K562 (cell line): ENCODE results near the gene MCM5. TPM values are rescaled to one million over a fixed set of nuclear protein-coding genes. Genes with fewer than 3 reads are reported as not detected.
A peak's percentile ranks its signal among the peaks of the same experiment; 100 is the strongest.

Source experiments
- ATAC-seq: fragments of 200-7000 bp; cut with Tn5 transposase; 3 replicates; pipeline ENCODE4 v1.9.1; 2020; ENCODE audit warnings: moderate library complexity
- BruUV-seq: library from RNA; stranded (reverse); fragments of 400-500 nt; replicated peaks from 2 replicates; lab custom pipeline; 2021; lab: Mats Ljungman, UMichigan
- CTCF ChIA-PET: fragments of 300-600 bp; formaldehyde crosslinking; extraction: SDS; loops from one replicate; lab custom pipeline; 2021; ENCODE audit warnings: low intra/inter-chr PET ratio; lab: Yijun Ruan, JAX
- POLR2A ChIA-PET: fragments of 300-600, 350-650 bp; sonication (Branson Sonifier 250); formaldehyde crosslinking; extraction: SDS; loops from one replicate; lab custom pipeline; 2021; ENCODE audit warnings: antibody characterized with exemption, inconsistent platforms; lab: Yijun Ruan, JAX
- DNase-seq, 4 experiments: peaks; one replicate each; pipeline versions ENCODE4 v3.0.0 to v3.0.0-alpha.2; 2011 to 2018; ENCODE audit warnings: low spot score in 3 of 4, mixed read lengths in 3 of 4; ENCODE audit errors: extremely low read depth in 1 of 4
- FAIRE-seq: peaks from 2 replicates; lab custom pipeline; 2011; peaks lifted over from hg19 to GRCh38; lab: Jason Lieb, UNC
- H2AFZ ChIP-seq: 2 replicates; pipeline ENCODE4 v1.6.0; 2011; ENCODE audit warnings: low read depth, low read length, control low read depth, inconsistent platforms
- H3K27ac ChIP-seq: fragments of 200-600 bp; 3 replicates; pipeline ENCODE4 v1.8.0; 2011; ENCODE audit warnings: low read depth, mild to moderate bottlenecking, control low read depth, inconsistent platforms, low read length, moderate library complexity, mixed read lengths; ENCODE audit errors: extremely low read depth
- H3K27me3 ChIP-seq, 2 experiments: fragments of 300-600 bp in 1 of 2; 2 replicates in 1 of 2; 3 replicates in 1 of 2; pipeline versions ENCODE4 v1.6.0 to v1.8.0; 2011; ENCODE audit warnings: inconsistent platforms in 2 of 2, low read length in 2 of 2, mild to moderate bottlenecking in 1 of 2, mixed read lengths in 1 of 2, moderate library complexity in 1 of 2; ENCODE audit not compliant: control insufficient read depth in 2 of 2, insufficient read depth in 2 of 2
- H3K36me3 ChIP-seq: fragments of 300-600 bp; 3 replicates; pipeline ENCODE4 v1.8.0; 2011; ENCODE audit warnings: mild to moderate bottlenecking, low read length, inconsistent platforms; ENCODE audit not compliant: control insufficient read depth, insufficient read depth
- H3K4me1 ChIP-seq, 2 experiments: fragments of 200-600 bp in 1 of 2; replicated peaks in 1 of 2; 2 replicates in 1 of 2; 3 replicates in 1 of 2; pipeline versions ENCODE4 v1.5.1 to v1.8.0; 2011; ENCODE audit warnings: inconsistent platforms in 2 of 2, low read length in 2 of 2, mild to moderate bottlenecking in 1 of 2, mixed read lengths in 1 of 2, moderate library complexity in 1 of 2; ENCODE audit not compliant: control insufficient read depth in 2 of 2, insufficient read depth in 2 of 2
- H3K4me2 ChIP-seq: 2 replicates; pipeline ENCODE4 v1.6.1; 2011; ENCODE audit warnings: low read length, control low read depth, inconsistent platforms, mixed read lengths; ENCODE audit not compliant: insufficient read depth
- H3K4me3 ChIP-seq: fragments of 200-600 bp; sonication (generic), shearing (Covaris generic); 2 replicates; pipeline ENCODE4 v1.5.1; 2016; ENCODE audit warnings: control low read depth, inconsistent platforms
- H3K79me2 ChIP-seq: fragments of 200-600 bp; 3 replicates; pipeline ENCODE4 v1.8.0; 2011; ENCODE audit warnings: low read length, inconsistent platforms; ENCODE audit not compliant: control insufficient read depth, insufficient read depth
- H3K9ac ChIP-seq, 2 experiments: 2 replicates each; pipeline versions ENCODE4 v1.6.0 to v1.6.1; 2011; ENCODE audit warnings: low read depth in 2 of 2, low read length in 2 of 2, control low read depth in 1 of 2, inconsistent platforms in 1 of 2, mild to moderate bottlenecking in 1 of 2, mixed read lengths in 1 of 2; ENCODE audit not compliant: insufficient read depth in 1 of 2
- H3K9me1 ChIP-seq: one replicate; pipeline ENCODE4 v1.6.0; 2011; ENCODE audit warnings: inconsistent platforms, mild to moderate bottlenecking, low read length, moderate library complexity; ENCODE audit not compliant: control insufficient read depth, insufficient read depth
- H3K9me3 ChIP-seq: replicated peaks from 2 replicates; pipeline ENCODE4 v1.5.1; 2011; ENCODE audit warnings: low read depth, low read length, inconsistent platforms; ENCODE audit not compliant: control insufficient read depth, insufficient read depth
- H4K20me1 ChIP-seq: replicated peaks from 2 replicates; pipeline ENCODE4 v1.6.1; 2011; ENCODE audit warnings: low read length, inconsistent platforms, mixed read lengths; ENCODE audit not compliant: control insufficient read depth, insufficient read depth
- BRD9 ChIP-seq: fragments of 450-650 bp; IDR thresholded peaks from 2 replicates; pipeline ENCODE4 v1.6.1; 2018; ENCODE audit warnings: low read depth; ENCODE audit not compliant: partially characterized antibody
- ELF4 ChIP-seq: fragments of 450-650 bp; formaldehyde crosslinking; IDR thresholded peaks from 2 replicates; pipeline ENCODE4 v1.4.0; 2022; ENCODE audit warnings: missing genetic modification characterization
- MED1 ChIP-seq: sonication (generic); formaldehyde crosslinking; IDR thresholded peaks from 2 replicates; pipeline ENCODE4 v1.8.1; 2023; ENCODE audit warnings: missing genetic modification reagents, borderline replicate concordance
- POLR2A ChIP-seq: fragments of 450-650 bp; conservative IDR thresholded peaks from 2 replicates; pipeline ENCODE4 v1.6.1; 2016
- SUPT5H ChIP-seq: fragments of 450-650 bp; IDR thresholded peaks from 2 replicates; pipeline ENCODE4 v1.6.1; 2016
- ZBTB26 ChIP-seq: fragments of 450-650 bp; formaldehyde crosslinking; IDR thresholded peaks from 2 replicates; pipeline ENCODE4 v1.4.0; 2022; ENCODE audit warnings: missing genetic modification characterization
- ZFP30 ChIP-seq: fragments of 250-450 bp; sonication (Bioruptor Pico); IDR thresholded peaks from 2 replicates; pipeline ENCODE4 v1.8.0; 2022; ENCODE audit warnings: moderate library complexity, mild to moderate bottlenecking, inconsistent platforms, borderline replicate concordance
- WGBS: fragments of 100-300 bp; shearing (Covaris generic); methylation state at CpG from one replicate; pipeline ENCODE4 v1.1.6; 2016; ENCODE audit warnings: low coverage, mixed read lengths; ENCODE audit not compliant: insufficient coverage; ENCODE audit errors: missing lambda C conversion rate; 5-methylcytosine and 5-hydroxymethylcytosine counted together
- in situ Hi-C: fragments of 300-500 bp; cut with MboI; formaldehyde crosslinking; loops from 4 replicates; pipeline ENCODE4 v1.15.0; 2018; ENCODE audit warnings: inconsistent platforms, mixed read lengths
- intact Hi-C: fragments of 100-400 bp; cut with micrococcal nuclease; formaldehyde crosslinking; loops from 2 replicates; pipeline ENCODE4 v1.14.2; 2022
- polyA plus RNA-seq, 8 experiments: library from polyadenylated mRNA; depleted of rRNA in 4 of 8; stranded (reverse) in 5 of 8; unstranded in 3 of 8; fragments of >200 nt; fragmentation: Nextera tagmentation in 2 of 8; fragmentation: Illumina TruSeq in 1 of 8; extraction: Ambion mirVana in 2 of 8; extraction: Trizol in 1 of 8; gene quantifications; 2 replicates each; pipeline versions ENCODE4 v1.2.1 to v1.2.3, GENCODE V29; 2011 to 2014; ENCODE audit warnings: inconsistent platforms in 1 of 8, missing spikeins in 1 of 8
- total RNA-seq, 7 experiments: library from RNA; depleted of rRNA in 6 of 7; stranded (reverse); fragments of >200 nt in 6 of 7; fragmentation: Illumina TruSeq in 2 of 7; extraction: Trizol in 2 of 7; gene quantifications; 2 replicates each; pipeline versions ENCODE4 v1.2.1 to v1.2.3, GENCODE V29; 2011 to 2021; ENCODE audit warnings: low replicate concordance in 1 of 7
- TF ChIP-seq, protein P1 (sequence below): fragments of 450-650 bp; formaldehyde crosslinking; IDR thresholded peaks from 2 replicates; pipeline ENCODE4 v1.4.0; 2022; ENCODE audit warnings: missing genetic modification characterization

Gene MCM5
- total and polyA plus RNA-seq, 9 of the 15 experiments (the other 6 are each of a cell fraction or from before 2014, with no cell fraction given), result 5.6 to 180 (median 66.1) TPM

DNA sequence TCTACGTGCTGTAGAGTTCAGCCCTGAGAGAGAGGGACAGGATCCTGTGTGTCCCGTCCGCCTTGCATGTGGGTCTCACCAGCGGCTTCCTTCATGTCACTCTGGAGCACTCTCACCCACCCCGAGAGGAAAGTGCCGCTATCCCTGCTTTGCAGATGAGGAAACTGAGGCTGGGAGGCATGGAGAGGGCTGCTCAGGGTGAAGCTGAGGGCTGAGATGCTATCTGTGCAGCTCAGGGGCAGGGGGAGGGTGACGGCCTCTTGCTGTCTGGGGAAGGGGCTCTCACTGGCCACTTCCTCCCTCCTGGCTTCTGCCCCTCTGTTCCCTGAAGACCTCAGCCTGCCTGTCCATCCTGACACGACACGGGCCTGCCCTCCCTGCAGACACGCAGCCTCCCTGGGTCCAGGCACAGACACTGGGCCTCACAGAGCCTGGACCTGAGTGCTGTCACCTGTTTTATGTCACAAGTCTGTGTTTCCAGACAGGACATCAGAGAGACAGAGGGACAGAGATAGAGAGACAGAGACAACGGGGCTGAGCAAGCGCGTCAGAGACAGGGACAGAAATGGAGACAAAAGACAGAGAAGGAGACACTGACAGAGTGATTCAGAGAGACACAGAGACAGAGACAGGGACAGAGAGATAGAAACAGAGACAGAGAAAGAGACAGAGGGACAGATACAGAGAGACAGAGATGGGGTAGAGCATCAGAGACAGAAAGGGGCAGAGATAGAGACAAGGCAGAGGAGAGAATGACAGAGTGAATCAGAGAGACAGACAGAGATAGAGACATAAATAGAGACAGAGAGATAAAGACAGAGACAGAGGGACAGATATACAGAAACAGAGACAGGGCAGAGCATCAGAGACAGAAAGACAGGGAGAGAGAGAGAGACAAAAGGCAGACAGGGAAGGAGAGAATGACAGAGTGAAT is 53.1 kb downstream of the MCM5 start:
- ATAC-seq (no peak), FAIRE-seq (no peak), DNase-seq (no peak)
- CTCF ChIA-PET, result no interaction called here
- Histone ChIP-seq H3K4me2 (no peak overlapping the region), H3K27ac (no peak overlapping the region), H3K9me1 (no peaks in the 10 kb centered on the region), H2AFZ (no peak overlapping the region), H3K9ac (no peak overlapping the region; a peak in 1 of 4 replicates), H3K9me3 (no peaks in the 10 kb centered on the region), H3K79me2 (no peaks in the 10 kb centered on the region), H3K4me1 (peaks cover 1 to 8% of the 10 kb centered on the region in 2 experiments; a peak in 4 of 5 replicates), H3K27me3 (no peaks in the 10 kb centered on the region), H4K20me1 (no peaks in the 10 kb centered on the region), H3K4me3 (no peak overlapping the region), H3K36me3 (peaks cover 7% of the 10 kb centered on the region; the same call in 1 of the 3 replicates)
- intact Hi-C loops, result no loop called here
- TF ChIP-seq ZFP30 (CRISPR knock-in tag), result no peak
- 0 out of 2 replicates have a peak, but pooled peaks have one; percentile 25 for TF ChIP-seq POLR2A
- no peak for TF ChIP-seq MED1
- TF ChIP-seq BRD9, result no peak
- peak; percentile 45; the same call in 1 of the 2 replicates for TF ChIP-seq ELF4 (CRISPR knock-in tag)
- TF ChIP-seq ZBTB26 (CRISPR knock-in tag), result peak; percentile 57; the same call in 1 of the 2 replicates
- TF ChIP-seq, protein P1, sequence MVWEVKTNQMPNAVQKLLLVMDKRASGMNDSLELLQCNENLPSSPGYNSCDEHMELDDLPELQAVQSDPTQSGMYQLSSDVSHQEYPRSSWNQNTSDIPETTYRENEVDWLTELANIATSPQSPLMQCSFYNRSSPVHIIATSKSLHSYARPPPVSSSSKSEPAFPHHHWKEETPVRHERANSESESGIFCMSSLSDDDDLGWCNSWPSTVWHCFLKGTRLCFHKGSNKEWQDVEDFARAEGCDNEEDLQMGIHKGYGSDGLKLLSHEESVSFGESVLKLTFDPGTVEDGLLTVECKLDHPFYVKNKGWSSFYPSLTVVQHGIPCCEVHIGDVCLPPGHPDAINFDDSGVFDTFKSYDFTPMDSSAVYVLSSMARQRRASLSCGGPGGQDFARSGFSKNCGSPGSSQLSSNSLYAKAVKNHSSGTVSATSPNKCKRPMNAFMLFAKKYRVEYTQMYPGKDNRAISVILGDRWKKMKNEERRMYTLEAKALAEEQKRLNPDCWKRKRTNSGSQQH (CRISPR knock-in tag), result 0 out of 2 replicates have a peak, but pooled peaks have one; percentile 41
- 0 out of 2 replicates have a peak, but pooled peaks have one; percentile 18 for TF ChIP-seq SUPT5H
- no TSS peak for BruUV-seq
- POLR2A ChIA-PET, result no interaction called here
- in situ Hi-C loops, result no loop called here
- 37% methylated on average over 12 of the region's 13 CpGs for WGBS
